Metanephros (tissue), 2 donors: ENCODE data around the gene KANTR. TPM values are rescaled to one million over a fixed set of nuclear protein-coding genes. Genes with fewer than 3 reads are reported as not detected.

Experiments used
- small RNA-seq: library from RNA; depleted of rRNA; stranded (forward); fragments of <200 nt; gene quantifications from one replicate; pipeline ENCODE3, GENCODE V24; 2014; ENCODE audit warnings: low replicate concordance
- total RNA-seq: library from RNA; depleted of rRNA; stranded (reverse); fragments of >200 nt; gene quantifications from one replicate; pipeline ENCODE4 v1.2.3, GENCODE V29; 2014

Gene KANTR, protein sequence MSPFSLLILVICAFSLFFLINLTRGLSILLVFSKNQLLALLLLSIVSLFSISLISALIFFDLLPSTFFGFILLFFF
- 29.0 TPM for total RNA-seq

GRCh38 chrX:53093748-53094581 lies at the start of gene KANTR:
Gene KANTR, plus strand, starts transcription at chrX:53094142. Its CDS starts 30,131 bp downstream, at chrX:53124273.

GRCh38 chrX:53048169-53049126 lies 45.5 kb upstream of the KANTR start, which contains the start of gene GPR173:
Gene GPR173, plus strand, starts transcription at chrX:53048789. Its CDS starts 27,833 bp downstream, at chrX:53076622.

DNA sequence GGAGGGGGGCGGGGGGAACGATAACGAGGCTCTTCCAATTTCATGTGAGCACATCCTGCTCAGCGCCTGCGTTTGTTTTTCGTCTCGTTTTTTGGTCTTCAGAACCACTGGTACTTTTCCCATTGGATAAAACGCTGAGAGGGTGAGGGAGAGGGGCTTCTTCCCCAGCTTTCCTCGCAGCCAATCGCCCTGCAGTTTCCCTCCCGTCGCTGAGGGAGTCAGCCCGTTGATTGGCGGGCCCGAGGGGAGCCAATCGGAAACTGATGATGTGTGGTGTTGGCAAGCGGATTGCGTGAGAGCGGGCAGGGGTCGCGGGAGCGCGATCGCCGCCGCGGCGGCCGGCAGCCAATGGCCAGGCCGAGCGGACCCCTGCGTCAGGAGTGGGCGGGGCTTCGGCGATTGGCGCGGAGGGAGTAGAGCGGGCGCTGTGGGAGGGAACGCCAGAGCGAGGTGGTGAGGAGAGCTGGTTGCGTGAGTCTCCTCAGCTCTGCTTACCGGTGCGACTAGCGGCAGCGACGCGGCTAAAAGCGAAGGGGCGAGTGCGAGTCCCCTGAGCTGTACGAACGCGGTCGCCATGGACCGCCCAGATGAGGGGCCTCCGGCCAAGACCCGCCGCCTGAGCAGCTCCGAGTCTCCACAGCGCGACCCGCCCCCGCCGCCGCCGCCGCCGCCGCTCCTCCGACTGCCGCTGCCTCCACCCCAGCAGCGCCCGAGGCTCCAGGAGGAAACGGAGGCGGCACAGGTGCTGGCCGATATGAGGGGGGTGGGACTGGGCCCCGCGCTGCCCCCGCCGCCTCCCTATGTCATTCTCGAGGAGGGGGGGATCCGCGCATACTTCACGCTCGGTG lies 11.8 kb upstream of the KANTR start, which contains the start of gene TSPYL2:
Gene TSPYL2, plus strand, starts transcription at position 443 of the 848 bp plus-strand sequence. Its CDS starts 132 bp downstream, at position 575.

Small RNAs within 50 kb of the gene (small RNA-seq; reads per million reads assigned to genes)
- gene AL139396.1 (not detected), gene AL591212.2 (not detected)

Other genes with a start within 250 kb of the KANTR start
- not detected for gene XAGE3, start 226.1 kb upstream of the KANTR start, total RNA-seq
- gene FAM156B, start 196.8 kb upstream of the KANTR start, total RNA-seq: 22.0 TPM
- 28.9 TPM for gene FAM156A, start 135.6 kb upstream of the KANTR start, total RNA-seq
- 13.7 TPM for gene GPR173, start 45.4 kb upstream of the KANTR start, total RNA-seq
- gene TSPYL2, start 11.8 kb upstream of the KANTR start, total RNA-seq: 22.5 TPM
- gene KDM5C, start 131.1 kb downstream of the KANTR start, total RNA-seq: 117 TPM
- 11.4 TPM for gene IQSEC2, start 187.4 kb downstream of the KANTR start, total RNA-seq